Astrocyte of the spinal cord (primary cell): Measurements from ENCODE around the gene GPR107.

ENCODE experiments used
- DNase-seq: peaks from one replicate; pipeline ENCODE4 v3.0.0; 2011; ENCODE audit warnings: low read depth, low spot score
- H3K4me3 ChIP-seq: 2 replicates; pipeline ENCODE4 v1.5.1; 2011; ENCODE audit warnings: low read depth, mild to moderate bottlenecking, low read length, moderate library complexity
- CTCF ChIP-seq: IDR thresholded peaks from 2 replicates; pipeline ENCODE4 v1.5.1; 2012; ENCODE audit warnings: low read depth, mild to moderate bottlenecking, low read length, inconsistent platforms
- in situ Hi-C: cut with HindIII; loops from 2 replicates; pipeline ENCODE4 v1.10.0; 2017; ENCODE audit warnings: low sequenced_read_pairs

GPR107 gene

GRCh38 chr9:130174025-130174424 lies 120.3 kb downstream of the GPR107 start:
- no peak for DNase-seq
- in situ Hi-C loops: no loop called here
- TF ChIP-seq CTCF: no peak
- H3K4me3 ChIP-seq: peak overlapping the region; percentile 68

- in situ Hi-C loops: no loop called here
- DNase-seq: no peak
- TF ChIP-seq CTCF: no peak
- no peak overlapping the region for H3K4me3 ChIP-seq
Observed at GRCh38 chr9:130174920-130175321, 121.2 kb downstream of the GPR107 start.

GRCh38 chr9:130175355-130175754 lies 121.6 kb downstream of the GPR107 start:
- in situ Hi-C loops: no loop called here
- DNase-seq: no peak
- H3K4me3 ChIP-seq: no peak overlapping the region

GRCh38 chr9:130176760-130177159 lies 123.1 kb downstream of the GPR107 start:
- TF ChIP-seq CTCF: no peak
- in situ Hi-C loops: no loop called here
- H3K4me3 ChIP-seq: no peak overlapping the region
- DNase-seq: no peak

More at GRCh38 chr9:130175355-130175754, 121.6 kb downstream of the GPR107 start:
- TF ChIP-seq CTCF: no peak

GRCh38 chr9:130177898-130178805 lies 124.4 kb downstream of the GPR107 start:
- in situ Hi-C loops: no loop called here
- H3K4me3 ChIP-seq: no peak overlapping the region
- TF ChIP-seq CTCF: no peak
- DNase-seq: no peak

- DNase-seq: no peak
- in situ Hi-C loops: no loop called here
- TF ChIP-seq CTCF: no peak
- no peak overlapping the region for H3K4me3 ChIP-seq
Observed at GRCh38 chr9:130179331-130179907, 125.7 kb downstream of the GPR107 start.
